IPS-18c (cell line): ENCODE results near the gene PRKCE.

ENCODE experiments used
- H3K4me3 ChIP-seq: 2 replicates; pipeline ENCODE4 v1.7.0; 2013; ENCODE audit warnings: low read depth, mild to moderate bottlenecking, low read length, moderate library complexity; ENCODE audit not compliant: insufficient read depth
- H3K9me3 ChIP-seq: one replicate; pipeline ENCODE4 v1.6.1; 2013; ENCODE audit warnings: mild to moderate bottlenecking, low read length, moderate library complexity; ENCODE audit not compliant: control insufficient read depth, insufficient read depth

Gene PRKCE

GRCh38 chr2:46007412-46007811, 355.9 kb downstream of the PRKCE start:
- Histone ChIP-seq H3K4me3 (no peak overlapping the region), H3K9me3 (no peaks in the 10 kb centered on the region)

- H3K4me3 ChIP-seq = no peak overlapping the region
- H3K9me3 ChIP-seq = no peaks in the 10 kb centered on the region
Observed at GRCh38 chr2:46008091-46008870, 356.8 kb downstream of the PRKCE start.

GRCh38 chr2:46009315-46009714, 357.8 kb downstream of the PRKCE start:
- H3K9me3 ChIP-seq = no peaks in the 10 kb centered on the region
- H3K4me3 ChIP-seq = no peak overlapping the region

- Histone ChIP-seq H3K4me3 (no peak overlapping the region), H3K9me3 (no peaks in the 10 kb centered on the region)
Observed at GRCh38 chr2:46009772-46010171, 358.3 kb downstream of the PRKCE start.

- no peak overlapping the region for H3K4me3 ChIP-seq
Observed at GRCh38 chr2:46010223-46010924, 358.9 kb downstream of the PRKCE start.

GRCh38 chr2:46010925-46011490, 359.5 kb downstream of the PRKCE start:
- Histone ChIP-seq H3K4me3 (no peak overlapping the region), H3K9me3 (no peaks in the 10 kb centered on the region)

More at GRCh38 chr2:46010223-46010924, 358.9 kb downstream of the PRKCE start:
- no peaks in the 10 kb centered on the region for H3K9me3 ChIP-seq

- Histone ChIP-seq H3K4me3 (no peak overlapping the region), H3K9me3 (no peaks in the 10 kb centered on the region)
Observed at GRCh38 chr2:46012618-46013240, 361.3 kb downstream of the PRKCE start.

GRCh38 chr2:46013726-46014125, 362.3 kb downstream of the PRKCE start:
- Histone ChIP-seq H3K9me3 (no peaks in the 10 kb centered on the region), H3K4me3 (no peak overlapping the region)

GRCh38 chr2:46014911-46015654, 363.6 kb downstream of the PRKCE start:
- no peak overlapping the region for H3K4me3 ChIP-seq
- H3K9me3 ChIP-seq = no peaks in the 10 kb centered on the region

- Histone ChIP-seq H3K4me3 (no peak overlapping the region), H3K9me3 (no peaks in the 10 kb centered on the region)
Observed at GRCh38 chr2:46015671-46016070, 364.2 kb downstream of the PRKCE start.

GRCh38 chr2:46016091-46016490, 364.6 kb downstream of the PRKCE start:
- H3K9me3 ChIP-seq = peaks cover 2% of the 10 kb centered on the region

GRCh38 chr2:46018773-46019591, 367.5 kb downstream of the PRKCE start:
- no peak overlapping the region for H3K4me3 ChIP-seq
- H3K9me3 ChIP-seq = peaks cover 5% of the 10 kb centered on the region

More at GRCh38 chr2:46016091-46016490, 364.6 kb downstream of the PRKCE start:
- H3K4me3 ChIP-seq = no peak overlapping the region

GRCh38 chr2:46020416-46020815, 368.9 kb downstream of the PRKCE start:
- Histone ChIP-seq H3K4me3 (no peak overlapping the region), H3K9me3 (peaks cover 5% of the 10 kb centered on the region)

GRCh38 chr2:46023165-46023854, 371.8 kb downstream of the PRKCE start:
- Histone ChIP-seq H3K4me3 (no peak overlapping the region), H3K9me3 (peaks cover 5% of the 10 kb centered on the region)

GRCh38 chr2:46024146-46024779, 372.8 kb downstream of the PRKCE start:
- peaks cover 5% of the 10 kb centered on the region for H3K9me3 ChIP-seq
- no peak overlapping the region for H3K4me3 ChIP-seq
